H9 (cell line): Measurements from ENCODE around the gene ZNF385B. TPM values are rescaled to one million over a fixed set of nuclear protein-coding genes. Genes with fewer than 3 reads are reported as not detected.

Source experiments
- DNase-seq: peaks from one replicate; pipeline ENCODE4 v3.0.0-alpha.2; 2017
- H2AFZ ChIP-seq: one replicate; pipeline ENCODE4 v1.6.1; 2013; ENCODE audit warnings: mild to moderate bottlenecking, low read length, control low read depth, moderate library complexity
- H2AK5ac ChIP-seq: 2 replicates; pipeline ENCODE4 v1.6.1; 2013; ENCODE audit warnings: low read length, control low read depth, mixed read lengths; ENCODE audit not compliant: insufficient read length
- H2BK120ac ChIP-seq: one replicate; pipeline ENCODE4 v1.6.1; 2013; ENCODE audit warnings: low read depth, mild to moderate bottlenecking, low read length, control low read depth, inconsistent platforms; ENCODE audit not compliant: poor library complexity, severe bottlenecking
- H2BK12ac ChIP-seq: 2 replicates; pipeline ENCODE4 v1.6.1; 2013; ENCODE audit warnings: low read length, control low read depth, mixed read lengths, low read depth; ENCODE audit not compliant: insufficient read length
- H2BK15ac ChIP-seq: 2 replicates; pipeline ENCODE4 v1.6.1; 2013; ENCODE audit warnings: low read depth, low read length, control low read depth
- H2BK20ac ChIP-seq: one replicate; pipeline ENCODE4 v1.6.1; 2013; ENCODE audit warnings: low read depth, mild to moderate bottlenecking, low read length, control low read depth, inconsistent platforms; ENCODE audit not compliant: poor library complexity, severe bottlenecking
- H2BK5ac ChIP-seq: 2 replicates; pipeline ENCODE4 v1.6.1; 2013; ENCODE audit warnings: low read length, control low read depth, mixed read lengths; ENCODE audit not compliant: insufficient read length
- H3K14ac ChIP-seq: 2 replicates; pipeline ENCODE4 v1.6.1; 2013; ENCODE audit warnings: low read length, control low read depth; ENCODE audit not compliant: insufficient read depth
- H3K18ac ChIP-seq: 2 replicates; pipeline ENCODE4 v1.6.1; 2013; ENCODE audit warnings: low read depth, mild to moderate bottlenecking, mixed read lengths, low read length, control low read depth; ENCODE audit not compliant: insufficient read length
- H3K23ac ChIP-seq: 2 replicates; pipeline ENCODE4 v1.6.1; 2013; ENCODE audit warnings: low read length, control low read depth, mixed read lengths, low read depth; ENCODE audit not compliant: insufficient read length
- H3K23me2 ChIP-seq: 2 replicates; pipeline ENCODE4 v1.6.1; 2013; ENCODE audit warnings: low read depth, mild to moderate bottlenecking, mixed read lengths, low read length, control low read depth; ENCODE audit not compliant: insufficient read length, poor library complexity, severe bottlenecking
- H3K27ac ChIP-seq: 2 replicates; pipeline ENCODE4 v1.5.1; 2013; ENCODE audit warnings: low read length, control low read depth, mixed read lengths, low read depth; ENCODE audit not compliant: insufficient read length
- H3K27me3 ChIP-seq: 2 replicates; pipeline ENCODE4 v1.6.1; 2013; ENCODE audit warnings: low read length, control low read depth, inconsistent platforms; ENCODE audit not compliant: insufficient read depth
- H3K4ac ChIP-seq: 2 replicates; pipeline ENCODE4 v1.6.1; 2013; ENCODE audit warnings: low read depth, mild to moderate bottlenecking, control low read depth, inconsistent platforms, low read length, moderate library complexity
- H3K4me1 ChIP-seq: 2 replicates; pipeline ENCODE4 v1.6.1; 2013; ENCODE audit warnings: low read length, control low read depth, inconsistent platforms; ENCODE audit not compliant: insufficient read depth
- H3K4me2 ChIP-seq: 2 replicates; pipeline ENCODE4 v1.6.1; 2013; ENCODE audit warnings: low read length, control low read depth, mixed read lengths; ENCODE audit not compliant: insufficient read length, insufficient read depth
- H3K56ac ChIP-seq: 2 replicates; pipeline ENCODE4 v1.6.1; 2013; ENCODE audit warnings: low read depth, mild to moderate bottlenecking, mixed read lengths, low read length, control low read depth; ENCODE audit not compliant: insufficient read length
- H3K79me1 ChIP-seq: 2 replicates; pipeline ENCODE4 v1.6.1; 2013; ENCODE audit warnings: low read depth, mild to moderate bottlenecking, moderate library complexity, low read length, control low read depth, inconsistent platforms; ENCODE audit not compliant: insufficient read depth, poor library complexity, severe bottlenecking
- H3K79me2 ChIP-seq: 2 replicates; pipeline ENCODE4 v1.6.1; 2013; ENCODE audit warnings: low read length, control low read depth, inconsistent platforms; ENCODE audit not compliant: insufficient read depth
- H3K9ac ChIP-seq: 2 replicates; pipeline ENCODE4 v1.6.1; 2013; ENCODE audit warnings: low read length, control low read depth, mixed read lengths; ENCODE audit not compliant: insufficient read length; ENCODE audit errors: extremely low read depth
- H3K9me3 ChIP-seq: one replicate; pipeline ENCODE4 v1.6.1; 2013; ENCODE audit warnings: low read depth, low read length, inconsistent platforms; ENCODE audit not compliant: control insufficient read depth
- H3T11ph ChIP-seq: one replicate; pipeline ENCODE4 v1.6.1; 2013; ENCODE audit warnings: mild to moderate bottlenecking, low read length, control low read depth, inconsistent platforms
- H4K20me1 ChIP-seq: one replicate; pipeline ENCODE4 v1.6.1; 2013; ENCODE audit not compliant: control insufficient read depth, insufficient read length, insufficient read depth
- H4K5ac ChIP-seq: 2 replicates; pipeline ENCODE4 v1.6.1; 2013; ENCODE audit warnings: low read depth, mild to moderate bottlenecking, mixed read lengths, low read length, control low read depth; ENCODE audit not compliant: insufficient read length
- H4K8ac ChIP-seq: replicated peaks from 2 replicates; pipeline ENCODE4 v1.6.1; 2013; ENCODE audit warnings: low read length, control low read depth, mixed read lengths, low read depth; ENCODE audit not compliant: insufficient read length
- H4K91ac ChIP-seq: 2 replicates; pipeline ENCODE4 v1.6.1; 2013; ENCODE audit warnings: low read depth, mild to moderate bottlenecking, moderate library complexity, mixed read lengths, low read length, control low read depth; ENCODE audit not compliant: insufficient read length
- H3K27ac Mint-ChIP-seq, 3 experiments: 2 replicates in 2 of 3; 3 replicates in 1 of 3; pipeline ENCODE4 v1.8.0; 2020 to 2021; ENCODE audit warnings: mixed read lengths in 3 of 3, mild to moderate bottlenecking in 1 of 3, moderate library complexity in 1 of 3
- H3K27me3 Mint-ChIP-seq: 2 replicates; pipeline ENCODE4 v1.8.0; 2021; ENCODE audit warnings: low read depth, mild to moderate bottlenecking, moderate library complexity, mixed read lengths
- H3K36me3 Mint-ChIP-seq, 3 experiments: 2 replicates in 2 of 3; 3 replicates in 1 of 3; pipeline ENCODE4 v1.8.0; 2020 to 2021; ENCODE audit warnings: low read depth in 3 of 3, mixed read lengths in 3 of 3; ENCODE audit not compliant: insufficient read depth in 1 of 3
- H3K4me1 Mint-ChIP-seq, 2 experiments: 2 replicates each; pipeline ENCODE4 v1.8.0; 2020; ENCODE audit warnings: mixed read lengths in 2 of 2
- H3K4me3 Mint-ChIP-seq, 2 experiments: 2 replicates in 1 of 2; 3 replicates in 1 of 2; pipeline ENCODE4 v1.8.0; 2020 to 2021; ENCODE audit warnings: mild to moderate bottlenecking in 2 of 2, mixed read lengths in 2 of 2, moderate library complexity in 1 of 2
- H3K9me3 Mint-ChIP-seq, 2 experiments: 2 replicates in 1 of 2; 3 replicates in 1 of 2; pipeline ENCODE4 v1.8.0; 2020; ENCODE audit warnings: mild to moderate bottlenecking in 2 of 2, mixed read lengths in 2 of 2, moderate library complexity in 1 of 2
- CTCF ChIP-seq: fragments of 200-600 bp; sonication (generic); conservative IDR thresholded peaks from 3 replicates; pipeline ENCODE4 v1.8.0; 2021; ENCODE audit warnings: antibody characterized with exemption, mild to moderate bottlenecking
- WGBS: extraction: QIAGEN DNeasy Blood & Tissue Kit; methylation state at CpG from one replicate; pipeline ENCODE4 v1.1.7; 2013; ENCODE audit warnings: missing lambda C conversion rate, low lambda C conversion rate, mixed read lengths; ENCODE audit not compliant: insufficient read length; ENCODE audit errors: extremely low coverage; 5-methylcytosine and 5-hydroxymethylcytosine counted together
- total RNA-seq: library from RNA; stranded (reverse); gene quantifications from 2 replicates; pipeline ENCODE4 v1.2.1, GENCODE V29; 2021

Gene ZNF385B
- total RNA-seq, 1 experiment from 2014 or later: 2.1 TPM

- TF ChIP-seq CTCF: no peak
- no peak overlapping the region for H2BK120ac ChIP-seq
- H3K36me3 Mint-ChIP-seq: no peaks in the 10 kb centered on the region
- no peak overlapping the region for H3K14ac ChIP-seq
- no peaks in the 10 kb centered on the region for H3K79me1 ChIP-seq
- H3K18ac ChIP-seq: no peak overlapping the region
- no peak overlapping the region for H2BK12ac ChIP-seq
- H2BK20ac ChIP-seq: no peak overlapping the region
- no peaks in the 10 kb centered on the region for H3K27me3 Mint-ChIP-seq
- no peak overlapping the region for H4K5ac ChIP-seq
- no peak overlapping the region for H3K27ac ChIP-seq
- H4K20me1 ChIP-seq: no peaks in the 10 kb centered on the region
- H2BK15ac ChIP-seq: no peak overlapping the region
- H3K9ac ChIP-seq: no peak overlapping the region
- no peak overlapping the region for H3K56ac ChIP-seq
- whole genome bisulfite sequencing: no CpG with 5 or more reads among the region's 2 CpGs
- H3K27ac Mint-ChIP-seq: no peak overlapping the region
- no peak for DNase-seq
- H3K4me3 Mint-ChIP-seq: no peak overlapping the region
- no peaks in the 10 kb centered on the region for H3K9me3 ChIP-seq
- no peak overlapping the region for H2AFZ ChIP-seq
- H3K4me2 ChIP-seq: no peak overlapping the region
- H3K4me1 Mint-ChIP-seq: 0 out of 4 replicates have a peak, but pooled peaks cover 0 to 2% of the 10 kb centered on the region in 2 experiments
- no peaks in the 10 kb centered on the region for H3K27me3 ChIP-seq
- H3K4me1 ChIP-seq: no peaks in the 10 kb centered on the region
- H2BK5ac ChIP-seq: no peak overlapping the region
- no peak overlapping the region for H3T11ph ChIP-seq
- H2AK5ac ChIP-seq: no peak overlapping the region
- no peaks in the 10 kb centered on the region for H3K9me3 Mint-ChIP-seq
- H4K8ac ChIP-seq: no peak overlapping the region
- no peaks in the 10 kb centered on the region for H3K23me2 ChIP-seq
- no peaks in the 10 kb centered on the region for H3K79me2 ChIP-seq
- H3K4ac ChIP-seq: no peak overlapping the region
- H4K91ac ChIP-seq: no peak overlapping the region
- H3K23ac ChIP-seq: no peak overlapping the region
These were observed 372.8 kb downstream of the ZNF385B start for GRCh38 chr2:179488563-179488962.
